ENCODE results near the gene NUDT9. TPM values are rescaled to one million over a fixed set of nuclear protein-coding genes. Genes with fewer than 3 reads are reported as not detected.
A peak's percentile ranks its signal among the peaks of the same experiment; 100 is the strongest.
"Not testable (repeated sequence)": the region's sequence is repeated elsewhere in the genome, so short reads cannot be mapped to it uniquely, and the experiment has no call there.

Gene NUDT9, protein sequence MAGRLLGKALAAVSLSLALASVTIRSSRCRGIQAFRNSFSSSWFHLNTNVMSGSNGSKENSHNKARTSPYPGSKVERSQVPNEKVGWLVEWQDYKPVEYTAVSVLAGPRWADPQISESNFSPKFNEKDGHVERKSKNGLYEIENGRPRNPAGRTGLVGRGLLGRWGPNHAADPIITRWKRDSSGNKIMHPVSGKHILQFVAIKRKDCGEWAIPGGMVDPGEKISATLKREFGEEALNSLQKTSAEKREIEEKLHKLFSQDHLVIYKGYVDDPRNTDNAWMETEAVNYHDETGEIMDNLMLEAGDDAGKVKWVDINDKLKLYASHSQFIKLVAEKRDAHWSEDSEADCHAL
- polyA plus RNA-seq (2014; cell fraction: cytosol; rRNA removed), result 9.2 and 10.7 TPM in 2 replicates
- polyA plus RNA-seq (2014; cell fraction: nucleus; rRNA removed), result 9.8 and 18.1 TPM in 2 replicates

DNA sequence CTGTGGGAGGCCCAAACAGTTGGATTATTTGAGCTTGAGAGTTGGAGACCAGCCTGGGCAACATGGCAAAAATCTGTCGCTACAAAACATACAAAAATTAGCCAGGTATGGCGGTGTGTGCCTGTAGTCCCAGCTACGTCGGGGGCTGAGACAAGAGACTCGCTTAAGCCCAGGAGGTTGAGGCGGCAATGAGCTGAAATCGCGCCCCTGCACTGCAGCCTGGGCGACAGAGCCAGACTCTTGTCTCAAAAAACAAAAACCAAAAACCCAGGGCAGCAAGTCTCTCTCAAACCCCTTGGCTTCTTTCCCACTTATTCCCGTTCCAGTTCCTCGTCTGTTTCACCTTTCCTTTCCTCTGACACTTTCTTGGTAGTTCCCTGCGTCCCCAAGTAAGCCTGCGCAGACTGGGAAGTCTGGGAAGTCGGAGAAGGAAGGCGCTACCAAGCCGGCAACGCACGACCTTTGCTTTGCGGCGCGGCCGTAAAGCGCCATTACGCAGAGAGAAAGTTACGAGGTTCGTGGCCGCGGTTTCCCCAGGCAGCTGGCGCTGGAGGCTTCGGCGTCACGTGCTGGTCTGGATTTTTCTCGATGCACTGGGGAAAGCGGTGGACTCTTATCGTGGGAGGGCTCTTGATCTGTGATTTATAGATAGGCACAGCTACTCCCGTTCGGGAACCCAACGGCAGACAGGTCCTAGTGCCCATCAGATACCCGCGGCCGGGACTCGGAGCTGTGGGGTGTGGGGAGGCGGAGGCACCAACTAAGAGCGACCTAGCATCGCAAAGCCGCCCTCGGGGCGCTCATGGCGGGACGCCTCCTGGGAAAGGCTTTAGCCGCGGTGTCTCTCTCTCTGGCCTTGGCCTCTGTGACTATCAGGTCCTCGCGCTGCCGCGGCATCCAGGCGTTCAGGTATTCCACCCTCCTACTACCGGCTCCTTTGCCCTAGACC is at the start of gene NUDT9:
Gene NUDT9, plus strand, starts transcription at position 470 of the 949 bp plus-strand sequence. Its CDS starts 333 bp downstream, at position 803.
- DNase-seq (ENCODE audit: low spot score), result peak; percentile 95

DNA sequence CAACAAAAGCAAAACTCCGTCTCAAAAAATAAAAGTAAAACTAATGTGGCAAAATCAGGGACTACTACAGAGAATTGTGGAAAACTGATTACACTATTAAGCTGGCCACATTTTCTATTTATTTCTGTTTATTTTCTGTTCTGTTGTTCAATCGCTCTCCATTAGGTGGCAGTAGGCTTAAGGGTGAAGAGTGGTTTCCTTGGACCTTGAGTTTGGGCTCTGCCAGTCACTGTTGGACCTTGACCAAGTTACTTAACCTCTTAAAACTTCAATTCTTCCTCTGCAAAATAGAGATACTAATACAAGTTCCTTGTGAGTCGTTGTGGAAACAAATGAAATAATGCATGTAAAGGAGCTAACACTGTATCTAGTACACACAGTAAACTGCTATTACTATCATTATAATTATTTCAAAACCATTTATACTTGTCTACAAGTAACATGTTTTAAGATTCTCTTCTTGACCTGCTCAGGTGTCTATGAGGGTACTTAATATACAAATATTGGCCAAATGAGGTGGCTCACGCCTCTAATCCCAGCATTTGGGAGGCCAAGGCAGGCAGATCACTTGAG is 46.6 kb upstream of the NUDT9 start:
- peak; percentile 17 for DNase-seq (ENCODE audit: low spot score)

DNA sequence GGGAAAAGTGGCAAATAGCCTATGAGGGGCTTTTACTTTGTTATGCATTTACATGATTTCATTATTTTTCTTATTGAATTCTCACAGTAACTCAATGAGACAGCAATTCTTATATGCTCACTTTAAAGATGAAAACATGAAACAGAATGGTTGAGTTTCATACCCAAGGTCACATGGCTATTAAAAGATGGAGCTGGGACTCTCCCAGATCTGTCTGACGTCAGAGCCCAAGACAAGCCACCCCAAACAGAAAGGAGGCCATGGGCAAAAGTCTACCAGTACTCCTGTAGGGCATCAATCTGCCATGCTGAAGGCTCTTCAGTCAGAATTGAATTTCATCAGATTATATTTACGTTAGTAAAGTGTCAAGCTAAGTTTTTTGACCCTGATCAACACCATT is 44.6 kb upstream of the NUDT9 start:
- no peak for DNase-seq (ENCODE audit: low spot score)

DNA sequence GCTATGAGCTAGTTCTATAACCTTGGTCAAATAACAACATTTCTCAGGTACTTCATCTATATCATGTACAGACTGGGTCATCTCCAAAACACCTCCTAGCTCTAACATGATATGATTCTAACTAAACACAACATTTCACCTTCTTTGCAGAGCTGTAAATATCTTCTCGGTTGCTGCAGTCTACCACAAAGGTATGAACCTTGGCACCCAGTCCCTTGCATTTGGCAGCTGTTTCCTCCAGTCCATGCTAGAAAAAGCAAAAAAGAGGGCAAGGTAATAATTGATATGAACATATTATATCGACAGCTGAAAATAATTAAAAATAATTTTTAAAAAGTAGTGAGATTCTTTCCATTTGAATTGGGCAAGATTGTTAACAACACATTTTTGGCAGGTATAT is 40.3 kb upstream of the NUDT9 start:
- DNase-seq (ENCODE audit: low spot score), result no peak

DNA sequence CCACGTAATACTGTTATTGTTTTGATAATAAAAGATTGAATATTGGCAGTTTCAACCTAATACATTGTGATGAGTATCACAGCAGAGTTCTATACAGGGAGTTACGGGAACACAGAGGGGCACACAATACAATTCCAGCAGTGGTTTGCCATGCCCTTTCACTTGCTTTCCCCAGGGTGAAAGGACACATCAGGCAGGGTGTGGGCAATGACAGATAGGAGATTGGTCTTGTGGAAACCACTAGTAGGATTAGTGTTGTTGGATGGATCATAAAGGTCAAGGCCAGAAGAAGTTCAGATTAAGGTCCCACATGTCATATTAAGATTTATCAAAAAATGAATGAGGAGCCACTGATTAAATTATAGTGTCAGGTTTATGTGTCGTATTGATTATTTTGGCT is 39.4 kb upstream of the NUDT9 start:
- DNase-seq (ENCODE audit: low spot score), result no peak

DNA sequence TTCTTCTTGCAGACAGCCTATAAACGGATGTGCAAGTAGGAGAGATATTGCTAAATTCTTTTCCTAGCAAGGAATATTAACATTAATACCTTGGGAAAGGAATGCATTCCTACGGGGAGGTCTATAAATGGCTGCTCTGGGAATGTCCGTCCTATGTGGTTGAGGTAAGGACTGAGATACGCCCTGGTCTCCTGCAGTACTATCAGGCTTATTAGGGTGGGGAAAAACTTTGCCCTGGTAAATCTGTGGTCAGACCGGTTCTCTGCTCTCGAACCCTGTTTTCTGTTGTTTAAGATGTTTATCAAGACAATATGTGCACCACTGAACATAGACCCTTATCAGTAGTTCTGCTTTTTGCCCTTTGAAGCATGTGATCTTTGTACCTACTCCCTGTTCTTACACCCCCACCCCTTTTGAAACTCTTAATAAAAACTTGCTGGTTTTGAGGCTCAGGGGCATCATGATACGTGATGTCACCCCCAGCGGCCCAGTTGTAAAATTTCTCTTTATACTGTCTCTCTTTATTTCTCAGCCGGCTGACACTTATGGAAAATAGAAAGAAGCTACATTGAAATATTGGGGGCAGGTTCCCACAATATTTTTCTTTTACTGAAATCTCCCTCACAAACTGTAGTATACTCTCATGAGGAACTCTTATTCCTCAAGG is 37.8 kb upstream of the NUDT9 start:
- not testable (repeated sequence) for DNase-seq (ENCODE audit: low spot score)

DNA sequence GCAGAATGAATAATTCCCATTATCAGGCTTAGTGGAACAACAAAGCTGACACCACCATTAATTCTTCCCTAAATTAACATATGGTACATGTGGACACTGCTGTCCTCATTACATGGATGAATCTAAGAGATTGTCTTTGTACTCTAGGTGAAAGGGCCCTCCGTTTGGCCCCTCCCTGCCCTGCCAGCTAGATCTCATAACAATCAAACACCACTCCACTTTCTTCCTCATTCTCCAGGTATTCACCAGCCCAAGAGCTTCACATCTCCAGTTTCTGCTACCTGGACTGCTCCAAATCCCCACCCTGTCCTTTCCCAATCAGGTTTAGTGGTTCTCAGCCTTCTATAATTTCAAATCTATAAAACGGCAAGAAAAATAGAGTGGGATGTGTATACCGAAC is 35.1 kb upstream of the NUDT9 start:
- DNase-seq (ENCODE audit: low spot score), result no peak

DNA sequence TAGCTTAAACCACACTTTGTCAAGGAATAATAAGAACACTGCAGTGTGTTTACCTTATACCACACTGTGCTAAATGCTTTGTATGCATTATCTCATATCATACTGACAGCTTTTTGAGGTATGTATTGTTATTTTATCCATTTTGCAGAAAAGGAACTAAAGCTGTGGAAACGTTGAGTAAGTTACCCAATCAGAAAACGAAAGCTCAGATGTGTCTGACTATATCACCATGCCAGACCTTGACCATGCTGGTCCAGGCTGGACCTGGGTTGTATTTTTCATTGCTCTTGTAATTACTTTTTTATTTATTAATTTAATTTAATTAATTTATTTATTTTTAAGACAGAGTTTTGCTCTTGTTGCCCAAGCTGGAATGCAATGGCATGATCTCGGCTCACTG is 33.5 kb upstream of the NUDT9 start:
- DNase-seq (ENCODE audit: low spot score), result no peak

DNA sequence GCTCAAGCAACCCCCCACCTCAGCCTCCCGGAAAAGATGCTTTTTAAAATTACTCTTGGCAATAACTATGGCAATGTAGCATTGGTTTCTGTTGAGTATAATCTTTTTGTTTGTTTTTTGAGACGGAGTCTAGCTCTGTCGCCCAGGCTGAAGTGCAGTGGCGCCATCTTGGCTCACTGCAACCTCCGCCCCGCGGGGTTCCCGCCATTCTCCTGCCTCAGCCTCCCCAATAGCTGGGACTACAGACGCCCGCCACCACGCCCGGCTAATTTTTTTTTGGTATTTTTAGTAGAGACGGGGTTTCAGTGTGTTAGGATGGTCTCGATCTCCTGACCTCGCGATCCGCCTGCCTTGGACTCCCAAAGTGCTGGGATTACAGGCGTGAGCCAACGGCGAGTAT is 32.3 kb upstream of the NUDT9 start:
- DNase-seq (ENCODE audit: low spot score), result not testable (repeated sequence)

DNA sequence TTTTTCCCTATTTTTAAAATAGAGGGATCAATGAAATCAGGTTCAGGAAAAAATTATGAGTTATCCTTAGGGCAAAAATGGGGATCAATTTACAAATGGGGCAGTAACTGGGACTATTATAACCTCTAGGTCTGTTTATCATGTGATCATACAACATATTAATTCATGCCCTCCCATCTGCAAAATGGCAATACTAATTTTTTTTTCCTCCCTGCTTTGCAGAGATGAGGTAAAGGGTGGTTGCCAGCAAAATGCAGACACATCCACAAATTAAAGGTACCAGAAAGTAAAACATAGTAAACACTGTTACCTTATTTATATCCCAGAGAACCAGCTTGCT is 31.9 kb upstream of the NUDT9 start:
- DNase-seq (ENCODE audit: low spot score), result no peak

DNA sequence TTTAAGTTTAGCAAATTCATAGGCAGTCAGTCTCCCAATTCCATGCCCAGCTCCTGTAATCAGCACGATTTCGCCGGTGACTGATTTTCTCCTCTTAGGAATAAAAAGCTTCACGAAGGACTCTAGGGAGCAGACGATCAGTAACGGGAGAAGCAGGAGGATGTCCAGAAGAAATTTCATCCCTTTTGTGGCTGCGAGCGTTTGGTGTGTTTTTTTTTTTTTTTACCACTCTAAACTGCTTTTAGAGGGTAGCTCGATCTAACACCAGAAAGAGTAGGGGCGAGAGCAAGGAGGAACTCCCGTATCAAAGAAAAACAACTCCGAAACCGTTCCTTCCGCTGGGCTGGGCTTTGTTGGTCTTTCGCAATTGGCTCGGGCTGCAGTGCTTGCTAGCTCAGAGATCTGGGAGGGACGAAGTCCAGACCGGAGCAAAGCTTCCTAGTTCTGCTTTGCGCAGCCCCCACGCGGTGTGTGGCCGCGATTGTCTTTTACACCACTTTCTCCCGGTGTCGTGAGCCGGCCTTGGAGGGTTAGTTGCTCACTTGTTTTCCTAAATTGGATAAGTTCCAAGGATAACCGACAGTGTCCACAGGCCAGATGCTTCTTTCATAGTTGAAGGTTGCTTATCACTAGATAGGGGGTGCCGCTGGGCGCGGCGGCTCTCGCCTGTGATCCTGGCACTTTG is 31.3 kb upstream of the NUDT9 start, which contains the start of gene HSD17B11:
Gene HSD17B11, minus strand, starts transcription at position 298 of the 685 bp plus-strand sequence. Its CDS starts 118 bp downstream, at position 180.
- peak; percentile 94 for DNase-seq (ENCODE audit: low spot score)

DNA sequence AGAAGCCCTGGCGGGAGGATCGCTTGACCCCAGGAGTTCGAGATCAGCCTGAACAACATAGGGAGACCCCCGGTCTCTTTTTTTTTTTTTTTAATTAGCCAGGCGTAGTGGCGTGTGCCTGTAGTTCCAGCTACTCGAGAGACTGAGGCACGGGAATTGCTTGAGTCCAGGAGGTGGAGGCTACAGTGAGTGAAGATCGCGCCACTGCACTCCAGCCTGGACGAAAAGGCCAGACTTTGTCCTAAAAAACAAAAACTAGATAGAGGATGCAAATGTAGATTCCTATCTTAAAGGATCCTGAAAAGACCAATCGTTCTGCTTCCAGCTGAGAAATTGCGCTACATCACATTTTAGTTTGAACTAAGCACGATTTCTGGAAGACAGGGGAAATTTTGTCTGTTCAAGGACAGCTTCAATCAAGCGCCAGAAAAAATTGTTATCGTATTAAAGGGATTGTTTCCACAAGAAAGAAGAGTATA is 30.8 kb upstream of the NUDT9 start:
- DNase-seq (ENCODE audit: low spot score), result no peak

DNA sequence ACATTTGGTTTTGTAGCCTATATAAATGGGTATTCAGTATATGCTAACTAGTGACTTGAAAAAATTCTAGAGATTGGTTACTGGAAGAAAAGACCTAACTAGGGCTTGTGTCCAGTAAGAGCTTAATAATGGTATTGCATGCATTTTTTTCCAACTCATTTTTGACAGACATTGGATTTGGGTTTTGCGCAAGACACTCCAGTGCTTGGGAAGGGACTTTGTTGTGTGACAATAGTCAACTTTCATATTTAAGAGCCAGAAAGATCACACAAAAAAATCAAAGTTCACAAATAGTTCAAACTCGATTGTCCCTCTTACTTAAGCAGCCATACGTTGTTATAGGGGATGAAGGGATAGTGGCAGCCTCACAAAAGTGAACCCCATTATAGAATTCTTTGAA is 30.2 kb upstream of the NUDT9 start:
- DNase-seq (ENCODE audit: low spot score), result no peak

DNA sequence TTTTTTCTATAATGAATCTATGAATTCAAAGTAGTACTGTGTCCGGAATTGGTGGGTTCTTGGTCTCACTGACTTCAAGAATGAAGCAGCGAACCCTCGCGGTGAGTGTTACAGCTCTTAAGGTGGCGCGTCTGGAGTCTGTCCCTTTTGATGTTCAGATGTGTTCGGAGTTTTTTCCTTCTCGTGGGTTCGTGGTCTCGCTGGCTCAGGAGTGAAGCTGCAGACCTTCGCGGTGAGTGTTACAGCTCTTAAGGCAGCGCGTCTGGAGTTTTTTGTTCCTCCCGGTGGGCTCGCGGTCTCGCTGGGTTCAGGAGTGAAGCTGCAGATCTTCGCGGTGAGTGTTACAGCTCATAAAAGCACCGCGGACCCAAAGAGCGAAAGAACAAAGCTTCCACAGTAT is 27.3 kb upstream of the NUDT9 start:
- not testable (repeated sequence) for DNase-seq (ENCODE audit: low spot score)

DNA sequence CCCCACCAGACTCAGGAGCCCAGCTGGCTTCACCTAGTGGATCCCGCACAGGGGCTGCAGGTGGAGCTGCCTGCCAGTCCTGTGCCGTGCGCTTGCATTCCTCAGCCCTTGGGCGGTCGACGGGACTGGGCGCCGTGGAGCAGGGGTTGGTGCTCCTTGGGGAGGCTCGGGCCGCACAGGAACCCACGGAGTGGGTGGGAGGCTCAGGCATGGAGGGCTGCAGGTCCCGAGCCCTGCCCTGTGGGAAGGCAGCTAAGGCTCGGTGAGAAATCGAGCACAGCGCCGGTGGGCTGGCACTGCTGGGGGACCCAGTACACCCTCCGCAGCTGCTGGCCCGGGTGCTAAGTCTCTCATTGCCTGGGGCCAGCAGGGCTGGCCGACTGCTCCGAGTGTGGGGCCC is 26.5 kb upstream of the NUDT9 start:
- DNase-seq (ENCODE audit: low spot score), result not testable (repeated sequence)

DNA sequence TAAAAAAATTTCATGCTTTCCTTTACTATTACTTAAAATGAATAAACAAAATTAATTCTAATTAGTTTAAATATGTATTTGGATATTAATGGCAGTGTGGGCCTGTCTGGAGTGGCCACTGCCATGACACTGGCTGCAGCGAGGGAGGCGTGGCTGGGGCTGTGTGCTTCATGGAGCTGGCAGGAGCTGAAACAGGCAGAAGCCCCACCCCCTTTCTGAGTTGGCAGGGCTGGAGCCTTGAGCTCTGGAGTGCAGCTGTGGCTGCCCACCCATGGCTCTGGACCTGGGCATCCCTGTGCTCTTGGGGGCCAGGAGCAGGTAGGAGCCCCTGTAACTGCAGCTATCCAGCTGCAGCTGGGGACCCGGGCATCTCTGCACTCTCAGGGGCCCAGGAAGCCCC is 23.2 kb upstream of the NUDT9 start:
- DNase-seq (ENCODE audit: low spot score), result no peak

DNA sequence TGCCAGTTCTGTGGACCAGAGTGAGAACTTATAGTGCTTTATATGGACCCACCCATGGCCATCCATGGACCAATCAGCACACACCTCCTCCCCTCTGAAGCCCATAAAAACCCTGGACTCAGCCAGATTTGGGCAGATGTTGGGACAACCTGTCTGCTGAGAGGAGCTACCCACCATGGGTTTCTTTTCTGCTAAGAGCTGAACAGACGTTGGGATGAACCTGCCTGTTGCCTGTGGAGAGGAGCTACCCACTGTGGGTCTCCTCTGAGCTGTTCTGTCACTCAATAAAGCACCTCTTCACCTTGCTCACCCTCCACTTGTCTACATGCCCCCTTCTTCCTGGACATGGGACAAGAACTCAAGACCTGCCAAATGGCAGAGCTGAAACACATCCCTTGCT is 22.4 kb upstream of the NUDT9 start:
- DNase-seq (ENCODE audit: low spot score), result no peak

DNA sequence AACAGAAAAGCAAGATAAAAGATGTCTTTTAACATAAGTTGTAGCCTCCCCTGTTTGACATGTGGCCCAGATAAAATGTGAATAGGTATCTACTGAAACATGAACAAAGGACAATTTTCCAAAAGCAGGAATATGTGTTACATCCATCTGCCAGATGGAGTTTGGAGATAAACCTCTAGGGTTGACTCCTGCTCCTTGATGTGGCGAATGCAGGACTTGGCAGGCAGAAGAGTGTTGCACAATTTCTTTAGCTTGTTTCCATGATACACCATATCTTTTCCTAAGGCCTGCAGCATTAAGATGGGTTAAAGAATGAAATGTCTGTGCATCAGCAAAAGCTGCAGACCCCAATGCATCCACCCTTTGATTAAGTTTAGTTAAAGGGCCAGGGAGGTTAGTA is 18.6 kb upstream of the NUDT9 start:
- not testable (repeated sequence) for DNase-seq (ENCODE audit: low spot score)

DNA sequence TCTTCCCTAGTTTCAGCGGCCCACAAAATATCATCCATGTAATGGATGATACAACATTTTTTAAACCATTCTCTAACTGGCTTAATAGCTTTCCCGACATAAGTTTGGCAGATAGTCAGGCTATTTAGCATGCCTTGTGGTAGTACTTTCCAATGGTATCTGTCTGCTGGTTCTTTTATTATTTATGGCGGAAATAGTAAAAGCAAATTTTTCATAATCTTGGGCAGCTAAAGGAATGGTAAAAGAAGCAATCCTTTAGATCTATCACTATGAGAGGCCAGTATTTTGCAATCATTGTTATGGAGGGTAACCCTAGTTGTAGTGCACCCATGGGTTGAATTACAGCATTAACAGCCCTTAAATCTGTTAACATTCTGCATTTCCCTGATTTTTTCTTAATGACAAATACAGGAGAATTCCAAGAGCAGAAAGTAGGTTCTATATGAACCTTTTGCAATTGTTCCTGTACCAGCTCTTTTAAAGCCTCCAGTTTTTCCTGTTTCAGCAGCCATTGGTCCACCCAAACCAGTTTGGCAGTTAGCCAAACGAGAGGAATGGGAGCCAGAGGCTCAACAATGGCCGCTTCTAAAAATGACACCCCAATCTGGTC is 17.1 kb upstream of the NUDT9 start:
- no peak for DNase-seq (ENCODE audit: low spot score)

DNA sequence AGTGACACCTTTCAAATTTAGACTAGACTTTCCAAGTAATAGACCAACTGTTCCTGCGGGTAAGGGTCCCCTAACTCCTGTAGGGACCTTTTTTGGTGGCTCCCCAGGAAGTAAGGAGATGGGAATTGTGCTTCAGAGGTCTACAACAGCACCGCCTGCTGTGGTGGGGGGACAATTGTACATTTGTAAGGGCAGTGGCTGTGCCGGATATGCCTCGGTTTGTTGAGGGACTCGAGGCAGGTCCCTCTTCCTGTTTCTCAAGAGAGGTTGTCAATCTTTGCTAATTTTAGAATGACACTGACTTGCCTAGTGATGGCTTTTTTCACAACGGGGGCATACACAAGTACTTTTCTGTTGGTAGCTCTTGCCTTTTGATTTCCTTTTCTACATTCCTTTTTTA is 15.9 kb upstream of the NUDT9 start:
- no peak for DNase-seq (ENCODE audit: low spot score)
